ENCODE data around the gene MAD2L1BP. TPM values are rescaled to one million over a fixed set of nuclear protein-coding genes. Genes with fewer than 3 reads are reported as not detected.

The MAD2L1BP gene
- total and polyA plus RNA-seq, 2 of the 4 experiments (the other 2 are of a cell fraction): 28.1 to 50.2 TPM

DNA sequence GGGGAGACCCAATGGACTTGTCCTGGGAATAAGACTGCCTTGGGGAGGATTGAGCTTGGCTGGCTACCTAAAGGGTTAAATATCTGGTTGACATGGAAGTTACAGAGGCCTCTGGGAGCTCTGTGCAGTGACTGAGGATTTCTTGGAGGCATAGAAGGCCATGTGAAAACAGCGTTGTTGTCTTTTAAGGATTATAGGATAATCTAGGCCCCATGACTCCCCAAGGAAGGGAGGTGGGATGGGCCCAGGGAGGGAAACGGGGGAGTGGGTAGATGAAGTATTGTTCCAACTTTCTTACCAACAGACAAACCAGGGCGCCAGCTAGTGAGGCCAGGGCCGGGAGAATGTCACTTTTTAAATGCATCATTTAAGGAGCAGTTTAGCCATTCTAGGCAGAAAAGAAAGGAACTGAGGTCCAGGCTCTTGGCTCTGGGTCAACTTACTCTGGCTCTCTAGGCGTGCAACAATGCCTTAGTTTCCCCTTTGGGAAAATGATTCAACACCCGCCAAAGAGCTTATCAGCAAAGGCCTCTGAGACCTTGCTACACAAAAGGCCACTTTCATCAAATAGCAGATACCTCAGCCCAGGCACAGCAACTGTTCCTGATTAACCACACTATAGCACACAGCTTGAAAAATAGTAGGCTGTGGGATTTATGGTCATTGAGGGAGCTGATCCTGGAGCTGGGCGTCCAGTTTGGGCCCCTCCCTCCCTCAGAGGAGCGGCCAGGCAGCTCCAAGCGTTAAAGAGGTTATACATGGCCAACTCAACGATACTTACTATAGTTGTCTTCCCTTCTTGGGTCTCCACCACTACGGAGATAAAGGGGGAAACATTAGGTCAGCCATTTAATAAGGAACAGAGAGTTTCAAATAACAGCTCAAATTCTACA is 44.9 kb downstream of the MAD2L1BP start:
- Histone ChIP-seq H3K4ac (ENCODE audit: low read depth, low read length) (no peak overlapping the region), H3K27me3 (ENCODE audit: control insufficient read depth, insufficient read depth, low read length) (no peaks in the 10 kb centered on the region), H3K79me1 (ENCODE audit: low read depth in 1 of 2, low read length in 2 of 2) (peaks cover 48 to 64% of the 10 kb centered on the region in 2 experiments), H2AFZ (replicated peaks; ENCODE audit: low read length, poor library complexity) (no peak overlapping the region), H3K4me1 (ENCODE audit: control insufficient read depth, insufficient read depth, low read length) (no peaks in the 10 kb centered on the region), H3K36me3 (ENCODE audit: control insufficient read depth, insufficient read depth, low read length) (peaks cover 47% of the 10 kb centered on the region), H3K4me2 (ENCODE audit: low read depth, low read length) (no peak overlapping the region), H2BK20ac (ENCODE audit: low read depth, low read length) (no peak overlapping the region), H3K9ac (ENCODE audit: low read depth, low read length) (no peak overlapping the region), H3K23ac (ENCODE audit: low read depth, low read length) (no peak overlapping the region), H2AK9ac (replicated peaks; ENCODE audit: low read depth, low read length, poor library complexity) (no peak overlapping the region), H2BK120ac (ENCODE audit: low read depth, low read length) (no peak overlapping the region), H2BK15ac (ENCODE audit: low read depth, low read length) (no peak overlapping the region), H4K20me1 (ENCODE audit: insufficient read depth, low read length) (peaks cover 25% of the 10 kb centered on the region), H3K9me1 (ENCODE audit: insufficient read depth, low read length) (peaks cover 7% of the 10 kb centered on the region; the same call in 1 of the 2 replicates), H4K8ac (ENCODE audit: low read depth in 2 of 2, low read length in 2 of 2) (no peak overlapping the region), H3K9me3 (ENCODE audit: control insufficient read depth, insufficient read depth, low read length) (no peaks in the 10 kb centered on the region), H4K5ac (ENCODE audit: low read depth, low read length) (no peak overlapping the region), H2AK5ac (ENCODE audit: low read depth, low read length) (no peak overlapping the region), H3K27ac (ENCODE audit: insufficient read depth, low read length) (no peak overlapping the region), H3K56ac (ENCODE audit: extremely low read depth, insufficient read depth, low read length) (no peak overlapping the region), H2BK5ac (ENCODE audit: low read depth, low read length, poor library complexity, severe bottlenecking) (no peak overlapping the region), H3K14ac (replicated peaks; ENCODE audit: low read depth, low read length) (no peak overlapping the region), H3K4me3 (ENCODE audit: insufficient read depth, low read depth, low read length) (no peak overlapping the region), H4K91ac (ENCODE audit: insufficient read depth, low read depth, low read length) (no peak overlapping the region), H3K18ac (ENCODE audit: low read depth, low read length) (no peak overlapping the region)
- ChIA-PET CTCF (interaction anchor here (0.6 kb wide), 1 partner anchor 28 kb away, joined by 3 read pairs; no protein-coding TSS in a partner anchor), POLR2A (ENCODE audit: unreplicated experiment) (no interaction called here)
- TF ChIP-seq ELK1 (IDR thresholded peaks at IDR 0.05; ENCODE audit: borderline replicate concordance, low read depth, low read length) (no peak), MAZ (IDR thresholded peaks at IDR 0.05; ENCODE audit: borderline replicate concordance, low read depth, low read length) (no peak), NFE2L2 (IDR thresholded peaks at IDR 0.05; ENCODE audit: low read depth, low read length) (no peak), FOS (IDR thresholded peaks at IDR 0.05; ENCODE audit: low read depth, low read length) (no peak), BHLHE40 (IDR thresholded peaks at IDR 0.05; ENCODE audit: low read depth, low read length) (no peak), RAD21 (IDR thresholded peaks at IDR 0.05; ENCODE audit: low read length) (no peak), RFX5 (IDR thresholded peaks at IDR 0.05; ENCODE audit: low read depth, low read length) (no peak), POLR2A (IDR thresholded peaks at IDR 0.05; ENCODE audit: low read depth, low read length) (no peak), MAFK (IDR thresholded peaks at IDR 0.05; ENCODE audit: low read depth, low read length) (no peak), CTCF (conservative IDR thresholded peaks at IDR 0.05; ENCODE audit: low read depth, low read length) (no peak), SMC3 (IDR thresholded peaks at IDR 0.05; ENCODE audit: low read depth, low read length) (no peak), RCOR1 (IDR thresholded peaks at IDR 0.05; ENCODE audit: insufficient replicate concordance, low read length) (no peak), CHD1 (IDR thresholded peaks at IDR 0.05; ENCODE audit: low read depth, low read length) (no peak), CEBPB (IDR thresholded peaks at IDR 0.05; ENCODE audit: low read depth, low read length) (no peak)
- TF ChIP-seq, protein P1, sequence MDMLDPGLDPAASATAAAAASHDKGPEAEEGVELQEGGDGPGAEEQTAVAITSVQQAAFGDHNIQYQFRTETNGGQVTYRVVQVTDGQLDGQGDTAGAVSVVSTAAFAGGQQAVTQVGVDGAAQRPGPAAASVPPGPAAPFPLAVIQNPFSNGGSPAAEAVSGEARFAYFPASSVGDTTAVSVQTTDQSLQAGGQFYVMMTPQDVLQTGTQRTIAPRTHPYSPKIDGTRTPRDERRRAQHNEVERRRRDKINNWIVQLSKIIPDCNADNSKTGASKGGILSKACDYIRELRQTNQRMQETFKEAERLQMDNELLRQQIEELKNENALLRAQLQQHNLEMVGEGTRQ (IDR thresholded peaks at IDR 0.05; ENCODE audit: low read depth, low read length): no peak
- dilution Hi-C loops (cut with HindIII; ENCODE audit: low sequenced_read_pairs, unreplicated experiment) (no loop called here), intact Hi-C loops (cut with micrococcal nuclease) (no loop called here), in situ Hi-C loops (cut with MboI; ENCODE audit: low sequenced_read_pairs) (no loop called here)
- DNase-seq: no peak
- WGBS, 2 experiments (ENCODE audit: extremely low coverage in 2 of 2, insufficient read length in 1 of 2): 76% methylated on average over 2 of the region's 11 CpGs; no CpG with 5 or more reads in 1 of the 2 experiments
- no TSS peak for BruUV-seq (replicated peaks)
- no peak for ATAC-seq (ENCODE audit: low read depth)

All from IMR-90 (cell line).